NCI-H1105 (cell line): ENCODE results near the gene SCLY.

Experiments
- DNase-seq: peaks from one replicate; lab custom pipeline; 2025; lab: John Stamatoyannopoulos, UW

The SCLY gene

DNA sequence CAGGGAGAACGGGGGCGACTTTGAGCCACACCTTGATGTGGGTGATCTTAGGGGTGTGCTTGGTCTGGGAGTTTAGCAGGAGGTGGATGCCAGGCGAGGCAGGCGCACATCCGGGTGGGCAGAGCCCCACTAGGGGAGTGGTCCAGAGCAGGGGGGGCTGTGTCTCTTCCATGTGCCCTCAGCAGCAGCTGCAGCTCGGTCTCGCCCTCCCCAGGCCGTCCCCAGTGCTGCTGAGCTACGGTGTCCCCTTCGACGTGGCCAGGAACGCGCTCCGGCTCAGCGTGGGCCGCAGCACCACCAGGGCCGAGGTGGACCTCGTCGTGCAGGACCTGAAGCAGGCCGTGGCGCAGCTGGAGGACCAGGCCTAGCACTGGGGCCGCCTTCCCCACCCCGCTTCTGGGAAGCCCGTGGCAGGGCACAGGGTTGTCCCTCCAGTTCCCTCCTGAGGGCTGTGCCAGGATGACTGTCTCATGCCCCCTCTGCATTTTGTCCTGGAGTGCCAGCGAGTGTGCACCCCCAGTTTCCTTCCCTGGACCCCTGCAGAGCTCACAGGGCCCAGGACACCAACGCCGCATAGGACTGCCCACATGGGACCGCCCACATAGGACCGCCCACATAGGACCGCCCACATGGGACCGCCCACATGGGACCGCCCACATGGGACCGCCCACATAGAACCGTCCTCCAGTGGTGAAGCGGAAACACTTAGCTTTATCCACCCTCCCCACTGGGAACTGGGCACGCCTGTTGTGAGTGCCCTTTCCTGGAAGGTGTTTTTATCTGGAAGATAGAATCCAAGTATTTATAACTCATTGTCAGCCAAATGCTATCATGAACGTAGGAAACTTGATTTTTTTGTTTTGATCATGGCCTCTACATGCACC lies 37.4 kb downstream of the SCLY start:
- no peak for DNase-seq

DNA sequence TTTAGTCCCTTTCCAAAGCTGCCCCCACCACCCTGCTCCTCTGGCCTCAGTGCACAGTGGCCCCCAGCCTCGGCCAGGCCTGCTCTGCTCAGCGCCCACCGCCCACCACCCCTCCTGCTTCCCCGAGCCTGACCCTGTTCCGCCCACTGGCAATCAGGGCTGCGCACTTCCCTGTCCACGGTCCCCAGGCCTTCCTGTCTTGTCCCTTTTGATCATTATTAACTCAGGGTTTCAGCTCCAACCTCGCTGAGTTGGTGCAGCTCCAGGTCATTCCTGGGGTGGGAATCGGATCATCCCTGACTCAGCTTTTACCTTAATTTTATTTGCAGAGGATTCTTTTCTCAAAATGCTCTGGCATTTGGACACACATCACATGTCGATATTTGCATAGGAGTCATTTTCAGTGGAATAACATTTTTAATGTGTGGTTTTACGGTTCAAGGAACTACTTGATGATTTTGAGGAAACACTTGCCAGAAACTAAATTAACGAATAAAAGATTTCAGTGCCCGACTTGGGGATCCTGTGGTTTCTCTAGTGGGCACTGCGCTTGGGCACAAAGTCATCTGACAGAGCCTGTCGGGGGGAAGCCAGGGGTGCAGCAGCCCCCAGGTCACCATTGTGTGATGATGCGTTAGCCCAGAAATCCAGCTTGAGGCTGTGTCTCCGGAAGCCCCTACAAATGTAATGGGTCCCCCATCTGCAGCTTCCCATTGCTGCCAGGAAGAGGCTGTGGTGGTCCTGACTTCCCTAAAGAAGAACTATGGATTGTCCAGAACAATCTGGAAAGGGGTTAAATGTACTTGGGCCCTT lies 38.3 kb downstream of the SCLY start:
- DNase-seq = no peak

DNA sequence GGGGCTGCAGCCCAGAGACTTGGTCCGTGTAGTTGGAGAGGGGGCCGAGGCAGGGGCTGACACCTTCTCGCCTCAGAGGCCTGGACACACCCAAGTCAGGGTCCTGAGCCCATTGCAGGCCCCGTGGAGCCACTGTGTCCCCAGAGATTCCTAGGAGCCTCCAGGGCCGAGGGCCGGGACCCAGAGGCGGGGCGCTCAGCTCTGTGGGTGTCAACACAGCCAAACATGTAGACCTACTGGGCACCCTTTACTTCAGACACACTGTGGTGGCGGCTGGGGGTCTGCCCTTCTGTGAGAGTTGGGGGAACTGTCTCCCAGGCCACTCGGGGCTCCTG lies 38.9 kb downstream of the SCLY start:
- DNase-seq = no peak

DNA sequence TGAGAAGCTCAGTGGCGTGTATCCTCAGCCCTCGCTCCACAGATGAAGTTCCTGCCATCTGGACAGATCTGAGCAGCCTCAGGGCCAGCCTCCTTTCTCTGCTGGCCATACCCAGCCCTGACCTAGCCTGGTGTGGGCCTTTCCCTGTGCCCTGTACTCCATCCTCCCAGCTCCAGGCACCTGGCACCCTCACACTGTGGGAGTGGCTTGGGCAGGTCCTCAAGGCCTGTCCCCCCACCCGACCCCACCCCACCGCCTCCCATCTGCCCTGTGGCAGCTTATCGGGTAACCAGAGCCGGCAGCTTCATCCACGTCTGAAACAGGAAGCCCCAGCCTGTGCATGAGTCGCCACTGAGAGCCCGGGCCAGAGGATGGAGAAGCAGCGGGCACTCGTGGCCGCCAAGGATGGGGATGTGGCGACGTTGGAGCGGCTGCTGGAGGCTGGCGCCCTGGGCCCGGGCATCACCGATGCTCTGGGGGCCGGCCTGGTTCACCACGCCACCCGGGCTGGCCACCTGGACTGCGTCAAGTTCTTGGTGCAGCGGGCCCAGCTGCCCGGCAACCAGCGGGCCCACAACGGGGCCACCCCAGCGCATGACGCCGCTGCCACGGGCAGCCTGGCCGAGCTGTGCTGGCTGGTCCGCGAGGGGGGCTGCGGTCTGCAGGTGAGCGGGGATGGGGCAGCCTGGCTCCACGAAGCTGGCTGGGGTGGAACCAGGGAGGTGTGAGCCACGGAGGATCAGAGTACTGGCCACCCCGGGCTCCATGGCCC lies 39.4 kb downstream of the SCLY start, which contains the start of gene ESPNL:
Gene ESPNL, plus strand, starts transcription at position 292 of the 772 bp plus-strand sequence. Its CDS starts 80 bp downstream, at position 372.
- DNase-seq = peak; percentile 48

DNA sequence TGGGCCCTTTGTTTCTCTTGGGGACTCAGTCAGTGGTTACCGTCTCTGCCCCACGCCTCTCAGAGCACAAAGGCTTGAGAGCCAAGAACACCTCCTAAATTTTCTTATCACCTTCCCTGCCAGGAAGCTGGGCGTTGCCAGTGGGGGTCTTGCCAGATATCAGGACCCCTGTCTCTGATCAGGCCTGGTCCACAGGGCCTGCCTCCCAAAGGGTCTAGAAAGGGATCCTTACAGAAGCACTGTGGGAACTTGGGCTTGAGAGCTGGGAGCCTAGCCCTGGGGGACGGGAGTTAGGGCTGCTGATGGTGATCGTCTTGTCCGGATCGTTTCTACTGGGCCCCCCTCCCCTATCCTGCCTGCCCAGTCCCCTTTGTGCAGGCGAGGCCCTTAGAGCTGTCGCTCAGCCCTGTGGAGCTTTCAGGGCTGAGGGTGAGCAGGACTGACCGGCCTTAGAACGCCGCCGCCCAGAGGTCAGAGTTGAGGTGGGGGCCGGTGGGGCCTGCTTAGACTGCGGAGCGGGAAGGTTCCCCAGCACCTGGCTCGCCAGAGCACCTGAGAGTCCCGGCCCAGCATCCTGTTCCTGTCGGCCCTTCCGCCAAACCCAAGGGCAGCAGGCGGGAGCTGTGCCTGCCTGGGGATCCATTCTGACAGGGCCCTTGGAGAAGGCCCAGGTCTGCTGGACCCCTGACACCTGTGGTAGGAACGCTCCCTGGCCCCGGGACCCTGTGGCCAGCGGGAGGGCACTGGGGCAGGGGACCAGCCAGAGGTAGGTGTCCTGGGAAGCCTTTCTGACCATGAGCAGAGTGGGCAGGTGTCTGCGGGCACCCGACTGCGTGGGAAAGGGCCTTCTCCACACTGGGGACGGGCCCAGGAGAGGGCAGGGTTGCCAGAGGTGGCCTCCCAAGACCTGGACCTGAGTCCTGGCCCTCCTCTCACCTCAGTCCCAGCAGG lies 40.3 kb downstream of the SCLY start:
- DNase-seq = no peak

DNA sequence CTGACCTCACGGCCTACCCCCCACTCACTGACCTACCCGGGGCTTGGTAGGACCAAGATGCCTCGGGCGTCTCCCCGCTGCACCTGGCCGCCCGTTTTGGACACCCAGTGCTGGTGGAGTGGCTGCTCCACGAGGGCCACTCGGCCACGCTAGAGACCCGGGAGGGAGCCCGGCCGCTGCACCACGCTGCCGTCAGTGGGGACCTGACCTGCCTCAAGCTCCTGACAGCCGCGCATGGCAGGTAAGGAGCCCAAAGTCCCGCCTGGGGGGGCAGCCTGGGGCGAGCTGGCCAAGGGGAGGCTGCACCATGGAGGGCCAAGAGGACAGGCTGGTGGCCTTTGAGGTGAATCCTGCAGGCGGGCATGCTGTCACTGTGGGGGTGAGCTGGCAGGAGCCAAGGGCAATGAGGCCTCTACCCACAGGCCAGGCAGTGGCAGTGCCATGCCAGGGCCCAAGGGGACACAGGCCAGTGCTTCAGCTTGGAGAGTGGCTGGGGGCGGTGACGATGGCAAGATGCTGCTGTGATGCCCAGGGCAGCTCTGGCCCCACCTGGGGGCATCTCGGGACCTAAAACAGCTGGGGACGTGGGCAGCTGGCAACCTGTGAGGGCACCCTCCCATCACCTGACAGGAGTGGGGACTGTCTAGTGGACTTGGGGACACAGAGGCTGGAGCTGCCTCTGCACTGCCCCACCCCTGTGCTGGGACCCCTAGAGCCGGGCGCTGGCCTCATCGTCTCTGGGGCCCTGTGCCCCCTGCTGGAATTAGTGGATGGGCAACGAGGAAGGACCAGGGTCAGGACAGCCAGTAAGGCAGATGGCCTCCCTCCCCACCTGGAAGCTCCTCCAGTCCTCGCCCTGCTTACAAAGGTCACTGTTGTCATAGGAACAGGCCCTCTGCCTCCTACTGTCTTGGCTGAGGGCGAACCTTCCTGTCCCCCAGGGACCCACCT lies 41.4 kb downstream of the SCLY start:
- DNase-seq = no peak

DNA sequence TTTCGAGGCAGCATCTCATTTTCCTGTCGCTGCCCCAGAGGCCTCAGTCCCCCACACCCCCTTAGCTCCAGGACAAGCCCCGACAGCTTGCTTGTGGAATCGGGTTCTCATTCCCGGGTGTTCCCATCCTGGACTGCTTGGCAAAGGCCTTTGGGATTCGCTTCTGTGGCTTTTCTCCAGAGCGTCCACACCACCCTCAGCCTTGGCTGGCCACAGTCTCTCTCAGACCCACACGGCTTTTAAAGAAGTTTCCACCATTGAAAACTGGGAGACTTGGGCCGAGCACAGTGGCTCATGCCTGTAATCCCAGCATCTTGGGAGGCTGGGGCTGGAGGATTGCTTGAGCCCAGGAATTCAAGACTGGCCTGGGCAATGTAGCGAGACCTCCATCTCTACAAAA lies 42.1 kb downstream of the SCLY start:
- DNase-seq = no peak

DNA sequence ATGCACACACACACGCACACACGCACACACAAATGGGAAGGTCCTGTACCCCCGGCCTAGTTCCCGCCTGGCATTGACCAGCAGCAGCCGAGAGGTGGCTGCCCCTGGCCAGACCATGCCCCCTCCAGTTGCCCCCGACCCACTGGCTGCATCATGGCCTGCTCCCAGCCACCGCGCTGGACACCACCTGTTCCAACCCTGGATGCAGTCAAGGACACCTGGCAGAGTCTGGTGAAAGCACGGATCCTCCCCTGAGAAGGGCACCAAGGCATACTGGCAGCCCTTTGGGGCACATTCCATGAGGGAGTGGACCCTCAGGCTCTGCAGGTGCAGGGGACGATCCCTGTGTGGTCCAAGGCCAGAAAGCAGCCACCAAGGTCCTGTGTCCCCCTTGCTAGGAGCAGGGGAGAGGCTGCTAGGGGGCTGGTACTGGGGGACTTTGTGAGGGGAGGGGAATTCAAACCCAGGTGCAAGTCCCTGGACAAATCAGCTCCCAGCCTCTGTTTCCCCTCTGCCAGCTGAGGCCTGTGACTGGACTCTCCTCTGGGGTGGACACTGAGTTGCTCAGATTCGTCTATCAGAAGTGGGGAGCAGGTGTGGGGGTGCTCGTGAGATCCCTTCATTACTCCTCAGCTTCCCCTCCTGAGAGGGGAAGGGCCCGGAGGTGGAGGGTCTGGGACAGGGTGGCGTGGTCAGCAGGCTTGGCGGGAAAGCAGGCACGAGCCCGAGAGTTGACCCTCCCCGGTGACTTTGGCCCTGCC lies 42.8 kb downstream of the SCLY start:
- DNase-seq = no peak

DNA sequence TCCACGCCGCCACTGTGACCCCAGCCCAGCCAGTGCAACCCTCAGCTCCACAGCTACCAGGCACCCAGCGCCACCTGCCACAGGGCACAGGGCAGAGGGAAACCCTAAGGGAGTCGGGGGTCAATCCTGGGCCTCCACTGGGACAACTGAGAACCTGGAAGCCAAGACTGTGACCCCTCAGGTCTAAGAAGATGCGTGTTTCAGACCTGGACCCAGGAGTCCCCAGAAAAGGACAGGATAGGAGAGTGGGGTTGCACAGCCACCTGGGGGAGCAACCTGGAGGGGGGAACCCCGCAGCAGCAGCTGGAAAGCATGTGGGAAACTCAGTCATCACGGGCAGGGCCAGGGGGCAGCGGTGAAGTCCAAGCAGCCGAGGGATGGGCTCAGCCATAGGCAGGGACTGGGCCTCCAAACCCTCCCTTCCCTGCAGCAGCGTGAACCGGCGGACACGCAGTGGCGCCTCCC lies 43.5 kb downstream of the SCLY start:
- no peak for DNase-seq

DNA sequence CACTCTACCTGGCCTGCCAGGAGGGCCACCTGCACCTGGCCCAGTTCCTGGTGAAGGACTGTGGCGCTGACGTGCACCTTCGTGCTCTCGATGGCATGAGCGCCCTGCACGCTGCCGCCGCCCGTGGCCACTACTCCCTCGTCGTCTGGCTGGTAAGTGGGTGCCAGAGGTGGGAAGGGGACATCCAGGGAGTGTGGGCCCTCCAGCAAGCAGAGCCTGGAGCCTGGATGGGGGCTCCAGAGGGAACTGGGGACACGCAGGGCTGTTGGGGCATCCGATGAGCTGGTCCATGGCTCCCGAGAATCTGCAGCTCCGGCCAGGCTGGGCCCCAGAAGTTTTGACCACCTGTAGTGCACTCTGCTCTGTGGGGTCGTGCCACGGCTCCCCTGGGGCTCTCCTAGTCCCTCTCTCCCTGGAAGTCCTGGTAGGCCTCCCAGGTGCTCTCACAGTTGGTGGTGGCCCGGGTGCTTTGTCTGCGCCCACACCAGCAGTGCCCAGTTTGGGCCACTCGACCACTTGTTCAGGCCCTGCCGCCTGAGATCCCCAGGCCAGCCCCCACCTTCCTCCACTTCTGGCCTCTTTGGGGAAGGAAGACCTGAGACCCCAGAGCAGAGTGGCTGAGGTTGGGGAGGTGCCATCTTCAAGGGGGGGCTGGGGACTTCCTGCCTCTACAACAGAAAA lies 44.0 kb downstream of the SCLY start:
- no peak for DNase-seq

DNA sequence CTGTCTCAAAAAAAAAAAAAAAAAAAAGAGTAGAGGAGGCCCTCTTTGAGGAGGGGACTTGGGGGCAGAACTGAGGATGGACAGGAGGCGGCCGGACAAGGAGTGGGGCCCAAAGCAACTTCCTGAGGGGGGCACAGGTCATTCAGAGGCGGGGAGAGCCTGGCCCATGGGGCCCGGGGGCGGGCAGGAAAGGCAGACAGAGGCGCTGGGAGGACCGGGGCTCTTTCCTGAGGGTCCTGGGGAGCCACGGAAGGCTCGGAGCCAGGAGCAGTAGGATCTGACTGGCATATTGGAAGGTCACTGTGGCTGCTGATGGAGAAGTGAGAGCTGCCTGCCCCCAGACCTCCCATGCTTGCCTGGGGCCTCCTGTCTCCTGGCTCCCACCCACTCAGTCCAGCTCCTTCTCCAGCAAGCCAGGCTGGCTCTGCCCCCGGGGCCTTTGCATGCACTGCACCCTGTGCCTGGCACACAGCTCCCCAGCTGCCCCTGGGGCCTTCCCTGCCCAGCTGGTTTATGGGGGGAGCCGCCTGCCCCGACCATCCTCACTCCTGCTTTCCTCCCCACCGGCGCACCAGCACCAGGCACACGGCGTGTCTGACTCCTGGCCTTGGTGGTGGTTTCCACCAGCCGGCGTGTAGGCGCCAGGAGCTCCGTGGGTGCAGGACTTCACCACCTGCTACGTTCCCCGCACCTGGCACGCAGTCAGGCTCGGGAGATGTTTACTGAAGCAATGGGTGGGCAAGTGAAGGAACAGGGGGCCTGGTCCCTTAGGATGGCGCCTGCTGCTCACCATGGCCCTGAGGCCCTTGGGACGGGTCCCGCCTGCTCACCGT lies 44.9 kb downstream of the SCLY start:
- DNase-seq = no peak

DNA sequence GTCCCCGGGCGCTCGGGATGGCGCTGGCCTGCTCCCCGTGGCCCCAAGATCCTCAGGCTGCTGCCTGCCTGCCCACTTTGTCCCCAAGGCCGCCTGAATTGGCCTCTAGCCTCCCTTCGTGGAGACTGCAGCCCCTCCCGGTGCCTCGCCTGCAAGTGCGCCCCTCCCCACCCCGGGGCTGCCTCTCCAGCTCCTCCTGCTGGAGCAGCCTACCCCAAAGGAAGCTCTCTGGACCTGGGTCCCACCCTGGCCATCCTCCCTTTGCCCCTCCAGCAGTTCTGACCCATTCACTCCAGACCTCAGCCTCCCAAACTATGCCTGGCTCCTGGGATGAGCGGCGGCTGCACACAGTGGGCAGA lies 45.5 kb downstream of the SCLY start:
- DNase-seq = no peak

DNA sequence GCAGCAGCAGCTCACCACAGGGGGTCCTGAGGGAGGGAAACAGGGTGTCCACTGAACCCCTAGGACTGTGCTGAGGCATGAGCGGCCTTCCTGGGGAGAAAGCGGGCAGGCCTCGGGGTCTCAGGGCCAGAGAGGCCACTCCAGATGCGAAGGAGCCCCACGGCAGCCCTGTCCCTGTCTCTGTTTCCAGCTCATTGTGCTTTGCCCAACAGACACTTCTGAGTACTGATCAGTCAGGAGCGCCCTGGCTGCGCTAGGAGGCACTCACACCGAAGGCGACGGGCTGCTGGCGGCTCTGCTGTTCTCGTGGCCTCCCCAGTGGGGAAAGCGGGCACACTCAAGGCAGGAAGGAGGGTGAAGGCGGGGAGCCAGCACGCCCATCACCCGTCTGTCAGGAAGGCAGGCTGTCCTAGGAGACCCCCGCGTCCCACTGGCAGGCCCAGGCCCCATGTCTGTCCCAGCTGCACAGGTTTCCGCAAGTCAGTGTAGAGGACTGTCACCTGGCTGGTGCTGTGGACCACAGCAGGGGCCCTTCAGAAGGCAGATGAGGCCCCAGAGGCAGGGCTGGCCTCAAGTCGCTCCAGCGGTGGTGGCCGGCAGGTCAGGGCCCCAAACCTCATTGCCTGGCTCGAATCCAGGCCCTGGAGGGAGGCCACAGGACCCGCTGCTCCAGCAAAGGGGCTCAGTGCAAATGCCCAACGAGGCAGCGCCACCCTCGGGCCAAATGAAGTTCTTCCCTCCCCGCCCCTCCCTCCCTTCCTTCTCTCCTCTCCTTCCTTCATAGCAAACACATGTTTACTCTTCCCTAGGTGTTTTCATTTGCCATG lies 46.1 kb downstream of the SCLY start:
- no peak for DNase-seq

DNA sequence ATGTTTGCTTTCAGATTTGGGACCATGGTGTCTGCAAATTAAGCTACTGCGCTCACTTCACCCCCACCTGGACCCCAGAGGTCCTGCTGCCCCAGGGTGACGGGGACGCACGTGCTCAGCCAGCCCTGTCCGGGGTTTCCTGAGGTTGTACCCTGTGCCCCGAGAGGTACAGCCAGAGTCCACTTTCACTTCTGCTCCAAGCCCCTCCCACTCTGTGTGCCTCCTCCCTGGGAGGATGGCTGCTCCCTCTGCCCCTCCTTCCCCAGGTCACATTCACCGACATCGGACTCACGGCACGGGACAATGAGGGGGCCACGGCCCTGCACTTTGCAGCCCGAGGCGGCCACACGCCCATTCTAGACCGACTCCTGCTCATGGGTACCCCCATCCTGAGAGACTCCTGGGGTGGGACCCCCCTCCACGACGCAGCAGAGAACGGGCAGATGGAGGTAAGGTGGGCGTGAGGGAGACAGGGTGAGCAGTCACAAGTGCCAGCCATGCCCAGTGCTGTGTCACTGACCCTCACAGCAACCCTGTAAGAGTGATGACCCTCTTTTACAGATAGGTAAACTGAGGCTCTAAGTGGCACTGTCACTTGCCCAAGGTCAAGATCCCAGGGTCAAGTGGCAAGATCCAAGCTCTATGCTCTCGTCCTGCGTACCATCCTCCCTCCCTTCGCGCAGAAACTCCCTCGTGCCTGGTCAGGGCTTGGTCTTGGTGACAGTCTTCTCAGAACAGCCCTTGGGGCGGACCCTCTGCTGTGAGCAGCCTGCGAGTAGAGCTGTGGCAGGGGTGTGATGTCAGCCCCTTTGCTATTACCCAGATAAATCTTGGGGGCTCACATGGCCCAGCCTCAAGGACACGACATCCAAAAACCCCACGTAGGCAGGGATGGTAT lies 47.0 kb downstream of the SCLY start:
- DNase-seq = no peak

DNA sequence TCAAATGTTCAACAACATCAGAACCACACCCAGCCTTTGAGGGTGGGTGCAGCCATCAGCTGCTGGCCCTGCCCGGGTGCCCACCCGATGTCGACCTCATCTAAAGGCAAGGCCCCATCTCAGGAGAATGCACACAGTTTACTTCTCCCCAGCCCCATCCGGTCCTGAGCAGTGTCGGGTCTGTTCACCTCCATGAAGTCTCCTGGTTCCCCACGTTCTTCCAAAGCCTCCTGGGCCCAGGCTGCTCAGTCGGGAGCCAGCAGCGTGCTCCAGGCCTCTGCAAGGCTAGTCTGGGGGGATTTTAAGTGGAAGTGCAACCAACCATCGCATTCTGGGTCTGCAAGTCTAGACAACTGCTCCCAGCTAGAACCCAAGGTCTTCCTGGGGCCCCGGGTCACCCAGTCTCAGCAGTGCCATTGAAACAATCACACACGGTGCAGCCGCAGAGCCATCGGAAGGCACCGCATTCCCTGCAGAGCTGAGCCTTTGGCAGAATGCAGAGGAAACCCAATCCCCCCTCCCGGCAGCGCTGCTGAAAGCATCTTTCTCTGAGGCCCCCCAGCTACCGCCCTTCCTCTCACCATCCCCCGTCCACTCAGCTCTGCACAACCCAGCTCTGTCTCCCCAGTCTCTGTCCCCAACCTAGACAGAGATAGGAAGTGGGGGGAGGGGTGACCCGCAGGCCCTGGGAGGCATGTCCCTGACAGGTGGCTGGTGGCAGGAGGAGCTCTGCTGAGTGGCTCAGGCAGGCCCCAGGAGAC lies 47.8 kb downstream of the SCLY start:
- DNase-seq = peak; percentile 25
